K562 treated with DMSO at 1 percent for 12 hours (cell line): Measurements from ENCODE around the gene EXOC4. TPM values are rescaled to one million over a fixed set of nuclear protein-coding genes. Genes with fewer than 3 reads are reported as not detected.

ENCODE experiments used
- total RNA-seq: library from RNA; unstranded; fragments of 300-600 nt; gene quantifications from 2 replicates; pipeline ENCODE4 v1.2.3, GENCODE V29; 2022; ENCODE audit not compliant: insufficient read depth

EXOC4 gene
- 19.0 and 39.1 TPM in 2 replicates for total RNA-seq

DNA sequence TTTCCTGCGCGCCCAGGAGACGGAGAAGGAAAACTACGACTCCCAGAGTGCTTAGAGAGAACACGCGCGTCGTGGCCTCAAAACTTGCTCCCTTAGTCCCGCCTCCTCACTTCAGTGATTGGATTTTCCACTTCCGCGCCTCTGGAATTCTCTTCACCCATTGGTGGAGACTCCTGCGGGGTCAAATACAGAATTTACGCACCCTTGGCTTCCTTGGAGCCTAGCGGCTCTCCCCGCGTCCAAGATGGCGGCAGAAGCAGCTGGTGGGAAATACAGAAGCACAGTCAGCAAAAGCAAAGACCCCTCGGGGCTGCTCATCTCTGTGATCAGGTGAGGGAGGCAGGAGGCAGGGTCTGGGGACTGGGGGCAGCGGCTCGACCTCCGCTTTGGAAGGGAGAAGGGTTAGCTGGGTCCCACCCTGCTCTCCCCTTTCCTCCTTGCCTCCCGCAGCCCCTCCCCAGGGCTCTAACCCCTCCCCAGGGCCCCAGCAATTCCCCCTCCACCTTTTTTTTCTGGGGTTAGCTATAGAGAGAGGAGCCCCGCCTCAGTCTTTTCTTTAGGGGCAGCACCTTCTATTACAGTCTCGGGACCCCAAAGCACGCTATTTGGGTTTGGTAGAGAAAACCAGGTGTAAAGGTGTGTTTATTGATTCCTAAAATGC, at the start of gene EXOC4:
TSS of gene EXOC4 (plus strand) at position 221 of the 661 bp plus-strand sequence.

Other genes with a start within 250 kb of the EXOC4 start
- 76.7 and 111 TPM in 2 replicates for gene CHCHD3, start 171.0 kb upstream of the EXOC4 start, total RNA-seq